B cell (primary cell): ENCODE measurements around the gene CAMK2A. TPM values are rescaled to one million over a fixed set of nuclear protein-coding genes. Genes with fewer than 3 reads are reported as not detected.

Experiments
- ATAC-seq: fragments of 200-7000 bp; cut with Tn5 transposase; one replicate; pipeline ENCODE4 v1.10.0; 2021; ENCODE audit warnings: low read depth, mild to moderate bottlenecking, moderate number of reproducible peaks, moderate library complexity
- CTCF ChIA-PET: fragments of 350-600 bp; sonication (Branson Sonifier 250); formaldehyde crosslinking; loops from one replicate; lab custom pipeline; 2021; ENCODE audit warnings: antibody characterized with exemption, inconsistent platforms; lab: Charles Lee
- POLR2A ChIA-PET: fragments of 350-600 bp; sonication (Branson Sonifier 250); formaldehyde crosslinking; loops from one replicate; lab custom pipeline; 2021; ENCODE audit warnings: antibody characterized with exemption; lab: Charles Lee
- DNase-seq: peaks from one replicate; pipeline ENCODE4 v3.0.0; 2013
- H2AFZ ChIP-seq: 2 replicates; pipeline ENCODE4 v1.6.1; 2012; ENCODE audit warnings: mild to moderate bottlenecking, low read depth, low read length; ENCODE audit not compliant: insufficient read depth, poor library complexity, severe bottlenecking
- H3K27ac ChIP-seq, 2 donors: 1 replicate in 1 of 2; 2 replicates in 1 of 2; pipeline ENCODE4 v1.5.1; 2012 to 2013; ENCODE audit warnings: low read length in 2 of 2, mild to moderate bottlenecking in 2 of 2, moderate library complexity in 1 of 2
- H3K27me3 ChIP-seq, 4 experiments: fragments of 200-600 bp in 1 of 4; sonication (generic) in 1 of 4; replicated peaks in 1 of 4; 1 replicate in 2 of 4; 2 replicates in 2 of 4; pipeline versions ENCODE4 v1.6.1 to v1.7.0; 2013 to 2016; ENCODE audit warnings: low read length in 3 of 4, mild to moderate bottlenecking in 2 of 4, mixed read lengths in 1 of 4, moderate library complexity in 1 of 4; ENCODE audit not compliant: insufficient read depth in 4 of 4, control insufficient read depth in 3 of 4; ENCODE audit errors: control extremely low read depth in 1 of 4
- H3K36me3 ChIP-seq, 2 experiments: replicated peaks in 1 of 2; 1 replicate in 1 of 2; 2 replicates in 1 of 2; pipeline versions ENCODE4 v1.6.1 to v1.7.1; 2013; ENCODE audit warnings: low read length in 1 of 2; ENCODE audit not compliant: insufficient read depth in 2 of 2, control insufficient read depth in 1 of 2; ENCODE audit errors: control extremely low read depth in 1 of 2, extremely low read depth in 1 of 2
- H3K4me1 ChIP-seq, 2 donors: fragments of 200-600 bp in 1 of 2; sonication (generic) in 1 of 2; 1 replicate in 1 of 2; 2 replicates in 1 of 2; pipeline versions ENCODE4 v1.5.1 to v1.6.1; 2013 to 2017; ENCODE audit warnings: low read length in 2 of 2; ENCODE audit not compliant: control insufficient read depth in 2 of 2, insufficient read depth in 2 of 2
- H3K4me2 ChIP-seq: replicated peaks from 2 replicates; pipeline ENCODE3; 2012; ENCODE audit warnings: mild to moderate bottlenecking, low read depth, low read length; ENCODE audit not compliant: poor library complexity, severe bottlenecking
- H3K4me3 ChIP-seq, 5 experiments: fragments of 200-600 bp in 1 of 5; sonication (generic) in 1 of 5; 1 replicate in 3 of 5; 2 replicates in 2 of 5; pipeline versions ENCODE4 v1.5.1 to v1.7.0; 2011 to 2016; ENCODE audit warnings: low read length in 4 of 5, mild to moderate bottlenecking in 4 of 5, low read depth in 2 of 5, control low read depth in 1 of 5, moderate library complexity in 1 of 5; ENCODE audit not compliant: insufficient read depth in 1 of 5; ENCODE audit errors: control extremely low read depth in 1 of 5, extremely low read depth in 1 of 5
- H3K79me2 ChIP-seq: fragments of 200-600 bp; sonication (generic); one replicate; pipeline ENCODE4 v1.6.0; 2016; ENCODE audit warnings: low read length; ENCODE audit not compliant: control insufficient read depth, insufficient read depth
- H3K9ac ChIP-seq: fragments of 200-600 bp; sonication (generic); 2 replicates; pipeline ENCODE4 v1.6.1; 2017; ENCODE audit warnings: mild to moderate bottlenecking, low read length, moderate library complexity
- H3K9me3 ChIP-seq, 3 donors: one replicate each; pipeline versions ENCODE4 v1.6.1 to v1.7.1; 2013; ENCODE audit warnings: low read length in 2 of 3; ENCODE audit not compliant: control insufficient read depth in 2 of 3, insufficient read depth in 1 of 3; ENCODE audit errors: control extremely low read depth in 1 of 3
- H4K20me1 ChIP-seq: 2 replicates; pipeline ENCODE4 v1.6.0; 2012; ENCODE audit warnings: mild to moderate bottlenecking, low read length; ENCODE audit not compliant: insufficient read depth, control insufficient read depth, poor library complexity, severe bottlenecking
- H3K27ac Mint-ChIP-seq: one replicate; pipeline ENCODE4 v1.8.0; 2021; ENCODE audit warnings: mixed read lengths
- H3K27me3 Mint-ChIP-seq: one replicate; pipeline ENCODE4 v1.8.0; 2021; ENCODE audit warnings: mixed read lengths
- H3K4me1 Mint-ChIP-seq: one replicate; pipeline ENCODE4 v1.8.0; 2021; ENCODE audit warnings: mixed read lengths
- H3K4me3 Mint-ChIP-seq: one replicate; pipeline ENCODE4 v1.8.0; 2021; ENCODE audit warnings: mixed read lengths
- H3K9me3 Mint-ChIP-seq: one replicate; pipeline ENCODE4 v1.8.0; 2022; ENCODE audit warnings: mixed read lengths; ENCODE audit not compliant: insufficient read depth
- EZH2 ChIP-seq: IDR thresholded peaks from 2 replicates; pipeline ENCODE4 v1.6.1; 2012; ENCODE audit warnings: borderline replicate concordance, low read depth, mild to moderate bottlenecking, moderate library complexity, low read length; ENCODE audit not compliant: insufficient read depth, poor library complexity, severe bottlenecking
- WGBS: methylation state at CpG from one replicate; pipeline ENCODE4 v1.1.5; 2013; ENCODE audit warnings: missing lambda C conversion rate; ENCODE audit not compliant: insufficient coverage; 5-methylcytosine and 5-hydroxymethylcytosine counted together
- intact Hi-C: fragments of 100-400 bp; cut with micrococcal nuclease; formaldehyde crosslinking; loops from one replicate; pipeline ENCODE4 v1.10.0; 2022
- polyA plus RNA-seq: library from polyadenylated mRNA; depleted of rRNA; stranded (reverse); fragments of >200 nt; gene quantifications from 2 replicates; pipeline ENCODE4 v1.2.3, GENCODE V29; 2012
- total RNA-seq, 2 donors: library from RNA; stranded (reverse); fragments of 120-200 nt in 1 of 2; gene quantifications; 1 replicate in 1 of 2; 2 replicates in 1 of 2; pipeline versions ENCODE4 v1.2.3 to v1.2.4, GENCODE V29; 2013 to 2022
- TF ChIP-seq, protein P1 (sequence below): fragments of 200-600 bp; IDR thresholded peaks from one replicate; pipeline ENCODE4 v1.8.0; 2022; ENCODE audit warnings: antibody characterized with exemption, mild to moderate bottlenecking

The CAMK2A gene
- total and polyA plus RNA-seq, 2 donors (not counting 1 experiment from before 2014, with no cell fraction given) = not detected

DNA sequence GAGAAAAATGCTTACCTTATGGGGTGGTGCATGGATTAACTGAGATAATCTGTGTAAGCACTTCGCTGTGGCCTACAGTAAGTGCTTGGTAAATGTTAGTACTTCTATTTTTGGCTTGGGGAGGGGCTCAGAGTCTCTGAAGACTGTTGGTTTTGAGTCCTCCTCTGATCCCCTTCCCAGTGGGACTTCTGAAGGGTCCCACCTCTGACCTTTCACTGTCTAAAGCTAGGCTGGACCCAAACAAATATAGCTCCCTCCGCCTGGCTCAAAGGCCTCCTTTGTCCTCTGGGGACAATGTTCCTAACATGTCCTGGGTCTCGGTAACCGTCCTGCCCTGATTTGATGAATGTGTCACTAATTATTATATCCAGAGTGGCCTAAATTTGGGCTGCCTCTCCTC is 34.8 kb downstream of the CAMK2A start:
- H3K9me3 Mint-ChIP-seq = no peaks in the 10 kb centered on the region
- no peak for TF ChIP-seq EZH2
- TF ChIP-seq, protein P1, sequence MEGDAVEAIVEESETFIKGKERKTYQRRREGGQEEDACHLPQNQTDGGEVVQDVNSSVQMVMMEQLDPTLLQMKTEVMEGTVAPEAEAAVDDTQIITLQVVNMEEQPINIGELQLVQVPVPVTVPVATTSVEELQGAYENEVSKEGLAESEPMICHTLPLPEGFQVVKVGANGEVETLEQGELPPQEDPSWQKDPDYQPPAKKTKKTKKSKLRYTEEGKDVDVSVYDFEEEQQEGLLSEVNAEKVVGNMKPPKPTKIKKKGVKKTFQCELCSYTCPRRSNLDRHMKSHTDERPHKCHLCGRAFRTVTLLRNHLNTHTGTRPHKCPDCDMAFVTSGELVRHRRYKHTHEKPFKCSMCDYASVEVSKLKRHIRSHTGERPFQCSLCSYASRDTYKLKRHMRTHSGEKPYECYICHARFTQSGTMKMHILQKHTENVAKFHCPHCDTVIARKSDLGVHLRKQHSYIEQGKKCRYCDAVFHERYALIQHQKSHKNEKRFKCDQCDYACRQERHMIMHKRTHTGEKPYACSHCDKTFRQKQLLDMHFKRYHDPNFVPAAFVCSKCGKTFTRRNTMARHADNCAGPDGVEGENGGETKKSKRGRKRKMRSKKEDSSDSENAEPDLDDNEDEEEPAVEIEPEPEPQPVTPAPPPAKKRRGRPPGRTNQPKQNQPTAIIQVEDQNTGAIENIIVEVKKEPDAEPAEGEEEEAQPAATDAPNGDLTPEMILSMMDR = no peak
- Histone ChIP-seq H3K4me2 (no peak overlapping the region), H3K4me1 (no peaks in the 10 kb centered on the region), H3K27me3 (no peaks in the 10 kb centered on the region), H3K36me3 (no peaks in the 10 kb centered on the region), H3K9ac (no peak overlapping the region), H3K27ac (no peak overlapping the region), H3K9me3 (no peaks in the 10 kb centered on the region), H4K20me1 (no peaks in the 10 kb centered on the region), H3K4me3 (no peak overlapping the region), H2AFZ (no peak overlapping the region), H3K79me2 (no peaks in the 10 kb centered on the region)
- no peak overlapping the region for H3K27ac Mint-ChIP-seq
- no peak overlapping the region for H3K4me3 Mint-ChIP-seq
- ChIA-PET POLR2A (no interaction called here), CTCF (interaction anchor here (0.8 kb wide), 1 partner anchor 20 kb away, joined by 3 read pairs; no protein-coding TSS in a partner anchor)
- DNase-seq (no peak), ATAC-seq (no peak)
- no peaks in the 10 kb centered on the region for H3K4me1 Mint-ChIP-seq
- 100% methylated on average over 1 of the region's 4 CpGs for WGBS
- intact Hi-C loops = no loop called here
- H3K27me3 Mint-ChIP-seq = peaks cover 5% of the 10 kb centered on the region

DNA sequence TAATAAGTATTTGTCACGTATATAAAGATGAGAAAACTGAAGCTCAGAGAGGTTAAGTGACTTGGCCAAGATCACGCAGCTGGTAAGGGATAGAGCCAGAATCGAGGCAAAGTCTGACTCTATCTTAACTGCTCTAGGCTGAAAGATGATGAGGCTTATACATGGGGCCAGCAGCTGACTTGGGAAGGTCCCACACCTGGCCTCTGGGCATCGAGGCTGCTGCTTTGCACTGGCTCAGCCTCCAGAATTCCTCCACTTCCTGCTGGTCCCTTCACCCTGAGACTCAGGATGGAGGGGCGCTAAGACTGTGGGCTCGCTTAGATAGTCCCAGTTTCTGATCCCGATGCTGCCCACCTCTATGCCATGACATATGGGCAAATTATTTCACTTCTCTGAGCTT is 35.2 kb downstream of the CAMK2A start:
- ChIA-PET POLR2A (no interaction called here), CTCF (interaction anchor here (0.8 kb wide), 1 partner anchor 19 kb away, joined by 3 read pairs; no protein-coding TSS in a partner anchor)
- no peak overlapping the region for H3K27ac Mint-ChIP-seq
- Histone ChIP-seq H3K36me3 (no peaks in the 10 kb centered on the region), H3K4me2 (no peak overlapping the region), H4K20me1 (no peaks in the 10 kb centered on the region), H2AFZ (no peak overlapping the region), H3K79me2 (no peaks in the 10 kb centered on the region), H3K9me3 (no peaks in the 10 kb centered on the region), H3K4me1 (no peaks in the 10 kb centered on the region), H3K9ac (no peak overlapping the region), H3K27ac (no peak overlapping the region), H3K4me3 (no peak overlapping the region), H3K27me3 (no peaks in the 10 kb centered on the region)
- intact Hi-C loops = no loop called here
- no peak for ATAC-seq
- no peak overlapping the region for H3K4me3 Mint-ChIP-seq
- WGBS = 73% methylated on average over 3 of the region's 7 CpGs
- TF ChIP-seq, protein P1 = no peak
- TF ChIP-seq EZH2 = no peak
- H3K4me1 Mint-ChIP-seq = no peaks in the 10 kb centered on the region
- peaks cover 6% of the 10 kb centered on the region for H3K27me3 Mint-ChIP-seq
- DNase-seq = no peak
- no peaks in the 10 kb centered on the region for H3K9me3 Mint-ChIP-seq
